ACHN (cell line): ENCODE data around the gene BRINP3.
"Not testable (repeated sequence)": the region's sequence is repeated elsewhere in the genome, so short reads cannot be mapped to it uniquely, and the experiment has no call there.

Experiments used
- DNase-seq: peaks from one replicate; pipeline ENCODE4 v3.0.0-alpha.2; 2015
- in situ Hi-C: cut with HindIII; loops from 2 replicates; pipeline ENCODE4 v1.10.0; 2017; ENCODE audit warnings: low sequenced_read_pairs, low pct_ligation_motif_present, low pct_unique_long_range_greater_than_20kb

Gene BRINP3

DNA sequence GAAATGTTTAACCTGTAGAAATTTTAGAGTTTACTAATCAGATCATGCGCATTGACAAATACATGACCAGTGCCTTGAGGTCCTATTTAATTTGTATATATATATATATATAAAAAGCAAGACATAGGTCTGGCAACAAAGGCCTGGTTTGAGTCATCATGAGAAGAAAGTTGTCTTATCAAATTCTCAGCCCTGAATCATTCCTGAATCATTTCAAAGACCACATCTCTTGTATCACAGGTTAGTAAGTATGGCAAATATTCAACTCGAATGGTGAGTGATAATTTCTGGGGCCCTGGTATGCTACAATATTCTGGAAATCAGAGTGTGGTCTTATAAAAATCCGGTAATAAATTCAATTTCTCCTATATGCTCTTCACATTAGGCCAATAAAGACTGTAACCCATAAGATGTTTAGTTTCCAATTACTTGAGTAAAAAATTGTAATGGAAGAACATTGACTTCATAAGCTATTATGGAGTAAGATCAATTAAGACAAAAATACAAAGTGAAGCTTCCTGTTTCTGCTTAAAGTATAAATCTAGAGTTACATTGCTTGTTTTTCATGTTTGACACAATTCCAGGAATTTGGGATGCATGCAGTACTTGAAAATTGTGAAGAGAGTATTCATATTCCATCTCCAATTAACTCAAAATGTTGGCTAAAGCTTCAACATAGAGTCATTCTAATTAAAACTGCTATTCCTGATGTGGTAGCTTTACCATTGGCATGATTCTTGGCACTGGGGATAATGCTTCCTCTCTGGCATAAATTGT is 309.4 kb downstream of the BRINP3 start:
- in situ Hi-C loops: no loop called here
- peak; percentile 71 for DNase-seq

DNA sequence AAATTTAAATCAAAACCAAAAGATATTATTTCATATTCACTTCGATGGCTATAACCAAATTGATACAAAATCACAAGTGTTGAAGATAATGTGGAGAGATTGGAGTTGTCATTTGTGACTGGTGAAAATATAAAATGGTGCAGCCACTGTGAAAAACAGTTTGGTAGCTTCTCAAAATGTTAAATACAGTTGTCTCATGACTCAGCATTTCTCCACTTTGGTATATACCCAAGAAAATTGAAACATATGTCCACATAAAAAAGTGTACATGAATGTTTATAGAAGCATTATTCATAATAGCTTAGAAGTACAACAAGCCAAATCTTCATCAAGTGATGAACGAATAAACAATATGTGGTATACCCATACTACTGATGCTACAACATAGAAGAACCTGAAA is 318.5 kb downstream of the BRINP3 start:
- in situ Hi-C loops: no loop called here
- no peak for DNase-seq

DNA sequence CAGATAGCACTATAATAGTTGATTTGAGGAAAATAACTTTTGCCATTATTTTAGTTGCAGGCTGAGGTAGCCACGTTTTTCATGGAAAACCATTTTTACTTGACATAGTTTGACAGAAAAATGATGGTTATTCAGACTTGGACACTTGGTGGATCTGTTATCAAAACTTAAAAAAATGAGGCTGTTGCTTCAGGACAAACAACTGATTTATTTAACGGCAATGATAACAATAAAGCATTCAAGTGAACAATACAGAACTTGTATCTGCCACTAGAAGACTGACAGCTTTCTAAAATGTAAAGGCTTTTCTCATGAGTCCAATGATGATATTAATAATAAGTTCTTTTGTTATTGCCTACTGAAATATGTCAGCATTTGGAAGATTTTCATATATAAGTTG is 322.9 kb downstream of the BRINP3 start:
- in situ Hi-C loops: no loop called here
- DNase-seq: no peak

DNA sequence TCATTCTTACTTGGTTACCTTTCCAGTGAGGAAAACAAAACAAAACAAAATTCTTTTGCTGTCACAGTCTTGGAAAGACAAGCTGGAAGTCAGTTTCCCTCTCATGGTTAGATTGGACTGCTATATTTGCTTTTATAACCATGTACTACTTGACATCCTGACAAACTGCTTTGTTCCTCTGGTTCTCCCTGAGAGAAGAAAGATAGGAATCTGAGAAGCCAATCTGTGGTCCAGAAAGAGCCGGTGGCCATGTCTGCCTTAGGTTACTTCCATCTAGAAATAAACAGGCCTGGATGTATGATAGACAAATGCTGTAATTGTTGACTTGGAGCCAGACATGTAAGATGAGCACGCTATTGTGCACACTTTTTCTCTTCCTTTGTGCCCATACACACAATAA is 330.0 kb downstream of the BRINP3 start:
- in situ Hi-C loops: no loop called here
- no peak for DNase-seq

DNA sequence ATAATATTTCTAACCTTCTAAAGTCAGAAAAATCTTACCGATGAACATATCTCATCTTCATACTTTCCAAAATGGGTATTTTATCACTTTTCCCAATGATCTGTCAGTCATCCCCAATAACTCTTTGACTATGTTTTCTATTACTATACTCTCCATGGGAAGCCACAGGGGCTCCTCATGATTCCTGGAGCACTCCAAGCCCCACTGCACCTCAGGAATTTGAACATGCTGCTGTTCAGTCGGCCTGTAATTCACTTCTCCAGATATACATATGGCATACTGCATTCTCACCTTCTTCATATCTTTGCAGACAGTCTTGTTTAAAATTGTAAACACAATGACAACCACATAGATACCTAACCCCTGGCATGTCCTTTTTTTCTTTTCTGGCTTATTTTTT is 333.0 kb downstream of the BRINP3 start:
- peak; percentile 45 for DNase-seq
- in situ Hi-C loops: no loop called here

DNA sequence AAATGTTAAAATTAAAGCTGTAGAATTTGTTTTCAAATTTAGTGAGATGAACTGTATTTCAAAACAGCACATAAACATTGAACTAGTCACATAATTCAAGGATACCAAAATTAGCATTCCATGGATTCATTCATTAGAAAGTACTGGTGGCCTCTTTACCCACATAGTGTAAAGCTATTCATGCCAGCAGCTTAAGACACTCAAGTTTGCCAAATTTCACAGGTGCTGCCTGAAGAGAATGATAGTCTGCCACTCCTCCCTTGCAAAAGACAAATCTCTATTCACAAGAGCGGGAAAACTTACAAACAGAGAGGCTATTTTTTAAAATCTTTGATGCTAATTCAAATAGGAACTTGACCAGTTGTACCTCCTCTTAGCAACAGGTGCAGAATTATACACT is 337.0 kb downstream of the BRINP3 start:
- in situ Hi-C loops: no loop called here
- no peak for DNase-seq

DNA sequence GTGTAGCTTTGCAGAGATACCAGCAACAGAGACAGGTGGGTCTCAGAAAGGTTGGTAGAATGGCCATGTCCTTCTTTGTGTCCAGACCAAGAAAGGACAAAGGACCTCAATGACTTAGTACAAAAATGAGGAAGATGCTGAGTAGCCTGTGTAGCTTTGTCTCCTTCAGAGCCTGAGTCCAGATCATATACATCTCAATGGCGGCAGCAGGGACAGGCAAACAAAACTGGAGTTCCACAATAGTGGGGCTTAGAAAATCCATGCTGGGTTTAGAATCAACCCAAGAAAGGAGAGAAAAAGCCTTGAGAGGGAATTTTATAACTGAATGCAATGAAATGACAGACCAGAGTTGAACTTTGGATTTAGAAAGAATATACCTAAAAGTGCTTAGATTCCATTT is 339.0 kb downstream of the BRINP3 start:
- no peak for DNase-seq
- in situ Hi-C loops: no loop called here

DNA sequence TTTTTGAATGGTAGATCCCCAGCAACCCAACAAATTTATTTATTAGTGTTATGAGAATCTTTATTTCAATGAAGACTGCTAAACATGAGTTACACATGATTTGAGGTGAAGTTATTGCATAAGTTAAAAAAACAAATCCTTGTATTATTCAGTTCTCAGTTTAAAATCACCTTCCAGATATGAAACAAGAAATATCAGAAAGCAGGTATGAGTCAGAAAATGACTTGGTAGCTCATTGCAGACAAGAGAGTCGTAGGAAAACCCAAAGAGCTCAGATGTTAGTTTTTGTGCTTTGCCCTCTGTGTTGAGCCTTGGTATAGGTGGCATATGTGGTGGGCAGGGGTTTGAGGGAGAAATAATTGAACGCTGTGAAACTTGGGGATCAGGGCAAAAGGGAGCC is 339.4 kb downstream of the BRINP3 start:
- no peak for DNase-seq
- in situ Hi-C loops: no loop called here

DNA sequence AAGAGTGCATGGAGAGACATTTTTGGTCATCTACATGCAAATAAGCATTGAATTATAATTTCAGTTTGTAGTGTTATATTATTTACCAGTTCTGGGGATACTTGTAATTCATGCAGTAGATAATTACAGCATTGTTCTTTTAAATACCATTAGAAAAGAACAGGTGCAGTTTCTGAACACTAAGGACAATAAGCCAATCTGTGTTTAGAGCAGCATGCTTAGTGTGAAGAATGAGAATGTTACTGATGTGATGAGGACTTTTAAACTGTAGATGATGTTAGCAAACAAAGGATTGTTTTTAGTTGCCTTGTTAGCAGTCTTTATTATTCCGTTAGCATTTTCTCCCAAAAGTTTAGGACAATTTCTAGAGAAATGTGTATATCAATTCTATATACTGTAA is 348.3 kb downstream of the BRINP3 start:
- in situ Hi-C loops: no loop called here
- no peak for DNase-seq

DNA sequence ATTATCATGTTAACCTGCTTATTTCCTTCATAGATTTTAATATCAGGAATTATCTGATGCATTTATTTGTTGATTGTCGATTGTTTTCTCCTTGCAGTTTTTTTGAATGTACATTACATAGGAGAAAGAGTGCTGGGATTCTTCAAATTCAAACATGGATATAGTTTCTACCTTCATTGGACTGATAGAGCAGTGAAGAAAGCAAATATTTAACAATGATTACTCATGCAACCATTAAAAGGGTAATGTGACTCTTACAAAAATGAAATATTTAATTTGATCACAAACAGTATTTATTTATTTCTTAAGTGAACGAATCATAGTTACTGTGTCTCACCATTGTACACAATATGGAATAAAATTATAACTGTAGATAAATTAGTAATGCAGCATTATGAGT is 350.9 kb downstream of the BRINP3 start:
- in situ Hi-C loops: no loop called here
- no peak for DNase-seq

DNA sequence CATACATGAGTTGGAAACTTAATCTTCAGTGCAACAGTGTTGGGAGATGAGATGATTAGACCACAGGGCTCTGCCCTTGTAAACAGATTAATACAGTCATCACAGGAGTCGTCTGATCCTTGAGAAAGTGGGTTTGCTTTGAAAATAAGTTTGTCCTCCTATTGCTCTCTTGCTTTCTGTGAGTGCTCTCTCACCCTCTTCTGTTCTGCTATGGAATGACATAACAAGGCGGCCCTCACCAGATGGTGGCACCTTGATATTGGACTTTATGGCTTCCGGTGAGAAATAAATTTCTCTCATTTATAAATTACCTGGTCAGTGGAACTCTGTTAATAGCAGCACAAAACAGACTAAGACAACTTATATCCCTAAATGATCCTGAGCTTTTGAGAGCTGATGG is 353.6 kb downstream of the BRINP3 start:
- in situ Hi-C loops: no loop called here
- no peak for DNase-seq

DNA sequence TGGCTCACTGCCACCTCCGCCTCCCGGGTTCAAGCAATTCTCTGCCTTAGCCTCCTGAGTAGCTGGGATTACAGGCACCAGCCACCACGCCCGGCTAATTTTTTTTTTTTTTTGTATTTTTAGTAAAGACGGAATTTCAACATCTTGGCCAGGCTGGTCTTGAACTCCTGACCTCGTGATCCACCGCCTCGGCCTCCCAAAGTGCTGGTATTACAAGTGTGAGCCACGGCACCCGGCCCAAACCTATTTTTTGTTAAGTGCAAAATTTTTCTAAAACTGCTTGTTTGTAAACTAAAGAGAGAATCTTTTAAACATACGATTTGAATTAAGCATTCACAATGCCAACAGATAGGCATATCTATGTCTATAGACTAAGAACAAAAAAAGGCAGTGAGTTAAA is 357.1 kb downstream of the BRINP3 start:
- in situ Hi-C loops, DNase-seq: not testable (repeated sequence)

DNA sequence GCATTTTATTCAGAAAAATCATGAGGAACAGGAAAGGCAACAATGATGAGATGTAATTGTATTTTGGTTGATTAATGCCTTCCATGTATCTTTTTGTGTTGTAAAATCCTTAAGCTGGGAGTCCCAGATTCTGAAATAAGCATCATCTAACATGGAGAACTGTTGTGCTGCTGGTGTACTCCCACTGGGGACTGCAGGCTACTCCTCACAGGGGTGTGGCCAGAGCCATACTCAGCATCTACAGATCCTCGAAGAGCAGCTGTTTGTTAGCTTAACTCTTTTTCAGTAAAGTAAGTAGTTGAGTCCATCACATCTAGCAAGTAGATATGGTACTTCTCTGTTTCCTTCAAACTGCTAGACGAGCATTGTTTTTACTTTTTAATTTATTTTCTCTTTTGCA is 358.0 kb downstream of the BRINP3 start:
- DNase-seq: no peak
- in situ Hi-C loops: no loop called here

DNA sequence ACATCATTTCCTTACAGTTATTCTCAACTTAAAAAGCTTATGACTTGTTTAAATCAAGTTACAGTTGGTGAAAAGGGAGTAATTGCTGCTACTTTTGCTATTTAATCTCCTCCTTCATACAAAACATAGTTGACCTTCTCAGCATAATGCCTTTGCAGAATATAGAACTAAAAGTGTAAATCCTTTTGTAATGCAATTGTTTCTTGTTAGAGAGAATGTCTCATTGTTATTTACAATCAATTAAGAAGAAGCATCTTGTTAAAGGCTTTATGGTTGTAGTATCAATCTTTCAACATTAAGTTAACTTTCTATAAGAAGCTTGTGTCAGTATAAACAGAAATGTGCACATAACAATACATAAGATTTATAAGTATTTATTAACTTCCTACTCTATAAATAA is 360.7 kb downstream of the BRINP3 start:
- in situ Hi-C loops: no loop called here
- DNase-seq: no peak

DNA sequence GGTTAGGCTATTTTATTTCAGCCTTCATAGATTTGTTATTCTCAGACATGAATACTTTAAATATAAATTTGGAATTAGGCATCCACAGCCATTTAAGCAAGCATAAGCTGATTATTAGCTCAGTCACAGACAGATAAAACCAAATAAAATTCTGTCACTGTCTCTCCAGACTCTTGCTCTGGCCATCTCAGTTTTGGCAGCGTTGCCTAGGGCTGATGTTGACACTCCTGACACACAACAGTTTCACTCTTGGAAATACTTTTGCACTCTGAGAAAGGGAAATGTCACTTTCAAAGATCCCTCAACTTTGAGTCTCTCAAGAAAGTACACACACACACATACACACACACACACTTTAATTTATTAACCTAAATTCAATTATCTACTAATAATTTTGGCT is 372.7 kb downstream of the BRINP3 start:
- no peak for DNase-seq
- in situ Hi-C loops: no loop called here

DNA sequence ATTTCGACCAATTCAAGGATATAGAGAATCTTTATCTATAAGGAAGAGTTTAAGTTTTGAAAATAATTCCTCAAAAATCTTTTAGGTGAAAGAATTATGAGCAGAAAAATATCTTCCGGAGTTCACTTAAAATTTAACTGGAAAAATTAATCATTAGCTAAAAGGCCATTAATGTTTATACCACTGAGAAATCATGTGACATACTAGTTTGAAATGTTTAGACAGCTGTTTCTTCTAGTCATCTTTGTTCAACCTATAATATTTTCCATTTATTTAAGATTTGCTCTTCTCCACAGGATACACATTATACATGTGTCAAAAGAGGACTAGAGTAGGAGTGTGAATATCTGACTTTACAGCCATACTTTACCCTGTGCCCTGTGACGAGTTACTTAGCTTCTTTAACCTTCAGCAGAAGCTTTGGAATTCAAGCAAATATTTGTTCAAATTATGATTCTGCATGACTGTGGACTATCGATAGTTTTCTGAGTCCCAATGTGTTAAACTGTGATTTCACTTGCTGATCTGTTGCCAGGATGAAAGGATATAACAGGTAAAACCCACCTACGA is 374.8 kb downstream of the BRINP3 start:
- DNase-seq: no peak
- in situ Hi-C loops: no loop called here

DNA sequence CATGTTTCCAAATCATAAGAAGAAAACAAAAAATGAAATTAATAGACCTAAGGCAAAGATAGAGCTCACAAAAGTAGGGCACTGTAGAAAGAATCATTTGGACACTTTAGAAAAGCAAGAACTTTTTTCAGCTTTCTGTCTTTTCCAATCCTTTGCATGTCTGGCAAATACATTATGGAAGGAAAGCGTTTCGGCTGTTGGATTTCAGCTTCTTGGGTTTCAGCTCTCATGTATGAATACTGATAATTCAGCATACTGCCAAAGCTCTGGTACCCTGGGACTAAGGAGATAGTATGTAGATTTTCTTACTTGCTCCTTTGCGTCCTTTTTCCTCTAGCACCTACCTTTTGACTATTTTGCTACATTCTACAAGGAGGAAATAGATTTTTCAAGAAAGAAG is 375.9 kb downstream of the BRINP3 start:
- no peak for DNase-seq
- in situ Hi-C loops: no loop called here

DNA sequence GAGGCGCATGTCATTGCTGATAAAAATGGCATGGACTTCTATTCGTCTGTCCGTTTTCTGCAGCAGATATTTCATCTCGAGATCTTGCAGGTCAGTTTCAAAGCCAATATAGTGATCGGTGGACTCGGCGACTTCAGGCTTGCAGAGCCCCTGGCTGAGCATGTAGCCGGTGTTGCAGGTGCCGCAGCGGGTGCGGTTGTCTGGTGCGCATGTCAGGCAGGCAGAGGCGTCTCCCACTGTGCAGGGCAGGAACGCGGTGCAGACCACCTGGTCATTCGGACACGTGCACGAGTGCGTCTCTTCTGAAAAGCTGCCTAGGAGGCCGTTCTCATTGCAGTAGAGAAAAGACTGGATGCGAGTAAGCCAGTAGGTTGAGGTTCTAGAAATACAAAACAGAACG is 378.9 kb downstream of the BRINP3 start:
- in situ Hi-C loops: no loop called here
- DNase-seq: no peak

DNA sequence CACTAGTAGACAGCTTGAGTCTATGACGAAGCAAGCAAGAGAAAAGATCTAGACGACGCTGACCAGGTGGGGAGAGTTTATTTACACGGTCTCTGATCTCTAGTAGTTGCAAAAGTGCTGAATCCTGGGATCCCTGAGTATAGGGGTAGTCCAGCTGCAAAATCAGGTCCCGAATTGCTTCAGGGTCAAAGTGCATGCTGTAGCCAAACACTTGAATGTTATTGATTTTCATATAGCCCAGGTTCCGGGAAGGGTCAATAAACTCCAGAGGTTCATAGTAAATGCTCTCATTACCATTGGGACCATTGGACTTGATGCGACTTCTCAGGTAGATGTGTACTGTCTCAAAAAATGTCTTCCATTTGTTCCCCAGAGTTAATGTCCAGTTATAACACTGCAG is 379.6 kb downstream of the BRINP3 start:
- in situ Hi-C loops: no loop called here
- DNase-seq: no peak

DNA sequence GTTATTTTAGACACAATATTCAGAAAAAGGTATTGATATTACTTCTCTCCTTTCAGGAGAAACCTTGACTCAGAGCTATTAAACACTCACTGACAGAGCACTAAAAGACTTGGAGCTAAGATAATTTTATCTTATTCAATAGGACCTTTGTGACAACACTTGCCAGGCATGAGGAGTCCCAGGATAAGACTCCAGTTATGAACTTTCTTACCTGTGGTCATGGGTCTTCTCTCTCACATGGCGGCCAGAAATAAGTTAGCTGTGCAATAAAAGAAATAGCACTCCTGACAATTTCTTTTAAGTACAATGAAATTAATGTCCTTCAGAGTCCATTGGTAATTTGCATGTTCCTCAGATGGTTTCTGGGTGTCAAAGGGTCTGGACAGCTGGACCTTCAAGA is 382.1 kb downstream of the BRINP3 start:
- in situ Hi-C loops: no loop called here
- no peak for DNase-seq

DNA sequence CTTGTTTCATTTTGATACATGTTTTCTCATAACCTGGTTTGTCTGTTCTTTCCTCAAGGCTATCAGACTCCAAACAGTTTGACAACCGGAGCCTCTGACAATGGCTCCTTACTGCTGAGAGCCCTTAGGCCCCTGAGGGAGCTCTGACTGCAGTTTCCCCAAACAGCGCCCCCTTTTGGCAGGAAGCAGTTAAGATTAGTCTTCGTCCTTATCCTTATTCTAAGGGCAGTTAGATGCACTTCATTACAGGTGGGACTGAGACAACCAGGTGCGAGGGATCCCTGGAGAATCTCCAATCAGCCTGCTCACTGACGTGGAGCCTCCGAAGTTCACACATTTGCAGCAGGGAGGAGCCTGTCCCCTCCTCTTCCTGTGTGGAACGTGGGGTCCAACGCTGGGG is 393.1 kb downstream of the BRINP3 start:
- in situ Hi-C loops: no loop called here
- DNase-seq: peak; percentile 19
